ENCODE data around the gene SLC16A8.
A peak's percentile ranks its signal among the peaks of the same experiment; 100 is the strongest.

SLC16A8 gene

GRCh38 chr22:38111925-38112355, 28.0 kb upstream of the SLC16A8 start:
- no peak for DNase-seq (ENCODE audit: low spot score)

DNA sequence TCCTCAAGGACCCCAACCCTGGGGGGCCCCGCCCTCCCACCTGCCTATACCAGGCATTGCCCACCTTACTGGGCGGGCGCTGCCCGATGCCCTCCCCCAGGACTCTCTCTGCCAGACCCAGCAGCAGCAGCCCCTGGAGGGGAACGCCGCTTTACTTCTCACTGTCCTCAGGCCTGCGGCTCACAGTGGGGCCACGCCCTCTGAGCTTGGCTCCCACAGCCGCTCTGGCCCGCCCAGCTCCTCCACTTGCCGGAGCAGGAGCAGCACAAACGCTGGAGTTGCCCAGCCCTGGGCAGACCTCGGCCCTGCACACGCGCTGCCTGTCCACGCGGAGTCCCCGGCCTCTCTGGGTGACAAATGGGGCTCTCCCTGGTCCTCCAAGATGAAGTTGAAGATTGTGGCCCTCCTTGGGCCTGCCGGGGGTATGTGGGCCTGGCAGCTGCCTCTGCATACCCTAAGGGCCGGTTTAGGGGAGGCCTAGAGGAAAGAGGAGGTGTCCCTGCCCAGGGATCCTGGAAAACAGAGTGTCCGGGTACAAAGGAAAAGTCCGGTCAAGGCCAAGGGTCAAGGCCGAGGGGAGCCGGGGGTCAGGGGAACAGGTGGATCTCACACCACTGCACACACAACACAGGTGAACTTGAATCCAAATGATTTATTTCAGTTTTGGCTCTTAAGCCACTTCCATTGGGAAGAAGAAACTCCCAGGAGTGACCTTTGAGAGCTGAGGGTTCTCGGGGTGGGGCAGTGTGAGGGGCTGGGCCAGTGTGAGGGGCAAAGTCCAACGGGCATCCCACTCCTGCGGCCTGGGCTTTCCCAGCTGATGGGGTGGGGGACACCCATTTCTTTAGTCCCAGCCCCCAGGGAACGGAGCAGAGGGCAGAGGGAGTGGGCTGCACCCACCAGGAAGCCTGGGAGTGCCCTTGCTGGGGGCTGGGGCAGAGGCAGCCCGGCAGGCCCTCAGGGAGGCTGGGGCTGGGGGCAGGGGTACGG, 27.2 kb upstream of the SLC16A8 start:
- DNase-seq (ENCODE audit: low spot score), result peak; percentile 76

DNA sequence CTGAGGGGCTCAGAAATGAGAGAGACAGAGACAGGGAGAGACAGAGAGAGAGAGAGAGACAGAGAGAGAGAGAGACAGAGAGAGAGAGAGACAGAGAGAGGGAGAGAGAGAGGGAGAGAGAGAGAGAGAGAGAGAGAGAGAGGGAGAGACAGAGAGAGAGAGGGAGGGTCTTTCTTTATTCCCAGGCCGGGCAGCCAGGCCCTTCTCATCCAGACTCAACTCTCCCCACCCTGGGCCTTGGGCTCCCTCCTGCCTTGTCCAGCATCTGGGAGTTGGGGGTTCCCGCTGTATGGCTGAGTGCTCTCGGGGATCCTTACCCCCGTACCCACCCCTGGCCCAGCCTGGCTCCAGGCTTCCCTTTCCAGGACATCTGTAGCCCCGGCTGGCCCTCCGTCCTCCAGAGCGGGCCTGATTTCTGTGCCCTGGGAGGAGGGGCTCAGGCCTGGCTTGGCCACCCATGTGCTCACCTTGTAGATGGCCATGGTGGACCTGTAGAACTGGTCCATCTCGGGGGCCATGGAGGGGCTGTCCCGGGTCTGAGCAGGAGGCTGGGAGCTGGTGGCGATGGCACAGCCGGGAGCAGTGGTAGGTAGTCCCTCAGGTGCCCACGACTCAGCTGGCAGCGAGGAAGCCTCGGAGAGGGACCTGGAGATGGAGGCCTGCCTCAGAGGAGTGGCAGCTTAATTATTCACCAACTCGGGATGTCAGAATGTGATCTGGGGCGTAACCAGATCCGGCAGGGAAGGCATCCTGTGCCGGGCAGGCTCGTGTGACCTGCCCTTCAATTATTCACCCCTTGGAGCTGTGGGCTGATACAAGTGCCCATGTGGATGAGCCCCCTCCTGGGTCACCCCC, 26.3 kb upstream of the SLC16A8 start, which contains the start of gene BAIAP2L2:
Gene BAIAP2L2, minus strand, starts transcription at position 677 of the 855 bp plus-strand sequence. Its CDS starts 159 bp downstream, at position 518.
- DNase-seq (ENCODE audit: low spot score), result peak; percentile 84

DNA sequence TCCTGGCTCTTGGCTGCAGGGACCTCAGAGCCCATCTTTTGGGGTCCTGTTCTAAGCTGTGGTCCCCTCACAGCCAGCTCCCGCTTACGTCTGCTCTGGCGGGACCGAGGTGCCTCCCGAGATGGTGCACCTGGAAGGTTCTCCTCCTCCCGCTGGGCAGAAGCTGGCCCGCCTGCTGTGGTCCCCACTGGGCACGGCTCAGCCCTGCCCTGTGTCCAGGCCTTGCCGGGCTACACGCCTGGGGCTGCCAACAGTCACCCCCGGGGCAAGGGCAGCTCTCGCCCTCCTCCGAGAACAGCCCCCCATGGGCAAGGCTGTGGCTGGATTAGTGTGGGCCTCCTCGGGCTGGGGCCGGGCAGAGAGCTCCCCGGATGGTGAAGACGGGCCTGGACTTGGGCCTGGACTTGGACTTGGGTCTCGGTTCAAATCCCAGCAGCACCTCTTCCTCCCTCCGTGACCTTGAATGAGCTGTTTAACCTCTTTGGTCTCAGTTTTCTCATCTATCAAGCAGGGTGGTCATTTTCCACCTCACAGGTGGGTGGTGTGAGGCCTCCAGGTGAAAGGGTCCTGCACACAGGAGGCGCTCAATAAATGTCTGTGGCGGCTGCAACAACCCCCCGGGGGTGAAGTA, 25.5 kb upstream of the SLC16A8 start:
- DNase-seq (ENCODE audit: low spot score), result peak; percentile 20

- DNase-seq (ENCODE audit: low spot score), result peak; percentile 54
Observed at GRCh38 chr22:38108561-38109319, 24.8 kb upstream of the SLC16A8 start.

DNA sequence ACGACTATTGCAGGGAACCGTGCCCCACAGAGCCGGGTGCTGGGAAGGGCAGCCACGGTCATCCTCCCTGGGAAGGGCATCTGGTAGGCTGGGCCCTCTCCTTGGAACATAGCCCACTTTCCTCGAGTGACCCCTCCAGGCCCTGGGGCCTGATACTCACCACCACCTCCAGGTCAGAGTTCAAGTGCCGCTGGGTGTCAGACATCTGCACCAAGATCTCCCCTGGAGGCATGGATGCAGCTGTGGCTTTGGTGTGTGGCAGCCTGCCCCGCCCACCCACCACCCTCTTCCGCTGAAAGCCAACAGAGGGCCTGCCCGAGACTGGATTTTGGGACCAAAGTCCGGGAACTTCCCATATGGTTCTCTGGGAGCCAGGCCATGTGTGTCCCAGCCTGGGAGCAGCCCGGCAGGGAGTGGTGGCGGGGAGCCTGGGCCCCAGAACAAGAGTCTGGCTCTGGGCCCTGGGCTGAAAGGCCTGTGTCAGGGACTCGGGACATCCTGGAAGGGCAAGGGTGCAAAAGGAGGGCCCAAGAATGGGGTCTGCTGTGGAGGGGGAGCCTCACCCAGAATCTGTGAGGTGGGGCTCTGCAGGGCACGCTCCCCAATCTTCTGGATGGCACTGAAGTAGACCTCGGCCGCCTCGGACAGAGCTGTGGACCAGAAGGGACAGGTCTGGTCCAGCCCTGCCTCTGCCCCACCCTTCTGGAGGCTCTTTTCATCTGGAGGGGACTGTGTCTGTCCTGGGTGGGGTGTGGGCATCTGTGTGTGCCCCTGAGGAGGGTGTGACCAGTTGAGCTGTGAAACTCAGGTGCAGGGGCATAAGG, 23.9 kb upstream of the SLC16A8 start:
- peak; percentile 76 for DNase-seq (ENCODE audit: low spot score)

DNA sequence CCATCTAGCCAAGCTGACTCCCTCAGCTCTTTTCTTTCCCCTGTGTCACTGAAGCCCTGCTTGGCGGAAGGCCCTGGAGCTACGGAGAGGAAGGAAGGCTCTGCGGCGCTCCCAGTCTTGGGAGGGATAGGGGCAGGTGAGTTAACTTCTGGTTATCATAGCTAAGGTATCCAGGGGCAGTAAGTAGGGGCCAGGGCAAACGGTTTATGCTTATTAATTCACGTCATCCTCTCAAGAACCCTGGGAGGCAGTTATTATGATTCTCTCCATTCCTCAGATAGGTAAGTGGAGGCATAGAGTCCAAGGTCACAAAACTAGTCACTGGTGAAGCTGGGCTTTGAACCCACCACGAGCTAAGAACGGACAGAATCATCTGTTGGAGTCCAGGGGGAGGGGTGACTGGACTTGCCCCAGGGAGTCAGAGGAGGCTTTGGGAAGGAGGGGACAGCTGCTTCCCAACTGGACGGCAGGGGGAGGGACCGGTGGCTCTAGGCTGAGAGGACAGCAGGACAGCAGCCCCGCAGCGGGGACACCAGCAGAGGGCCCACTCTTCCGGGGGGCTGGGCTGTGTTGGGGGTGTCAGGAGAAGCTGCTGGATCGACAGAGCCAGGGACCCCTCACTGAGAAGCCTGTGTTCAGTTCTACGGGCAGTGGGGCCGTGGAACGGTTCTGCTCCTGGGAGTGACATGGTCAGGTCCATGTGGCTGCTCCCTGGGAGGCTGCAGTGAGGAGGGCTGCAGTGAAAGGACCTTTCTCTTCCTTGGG, 23.0 kb upstream of the SLC16A8 start:
- DNase-seq (ENCODE audit: low spot score), result no peak

GRCh38 chr22:38104084-38104483, 20.1 kb upstream of the SLC16A8 start:
- DNase-seq (ENCODE audit: low spot score), result no peak

GRCh38 chr22:38103641-38104040, 19.7 kb upstream of the SLC16A8 start:
- DNase-seq (ENCODE audit: low spot score), result no peak

GRCh38 chr22:38098410-38099249, 14.6 kb upstream of the SLC16A8 start:
- DNase-seq (ENCODE audit: low spot score), result no peak

GRCh38 chr22:38097557-38098409, 13.8 kb upstream of the SLC16A8 start:
- DNase-seq (ENCODE audit: low spot score), result no peak

DNA sequence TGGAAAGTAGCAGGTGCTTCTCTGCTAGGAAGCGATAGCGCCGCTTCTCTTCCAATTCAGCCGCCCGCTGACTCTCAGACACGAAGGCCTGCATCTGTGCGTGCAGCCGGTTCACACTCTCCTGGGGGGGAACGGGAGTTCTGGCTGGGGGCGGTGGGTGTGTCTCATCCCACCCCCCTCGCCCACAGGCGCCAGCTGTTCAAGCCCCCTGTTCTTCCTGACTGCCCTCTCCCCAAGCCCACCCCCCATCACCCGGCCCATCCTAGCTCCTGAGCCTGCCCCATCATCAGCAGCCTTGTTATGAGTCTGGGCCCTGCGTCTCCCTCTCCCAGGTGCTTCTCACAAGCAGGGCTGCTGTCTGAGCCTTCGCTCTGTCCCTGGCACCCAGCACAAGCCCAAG, 13.1 kb upstream of the SLC16A8 start:
- DNase-seq (ENCODE audit: low spot score), result no peak

DNA sequence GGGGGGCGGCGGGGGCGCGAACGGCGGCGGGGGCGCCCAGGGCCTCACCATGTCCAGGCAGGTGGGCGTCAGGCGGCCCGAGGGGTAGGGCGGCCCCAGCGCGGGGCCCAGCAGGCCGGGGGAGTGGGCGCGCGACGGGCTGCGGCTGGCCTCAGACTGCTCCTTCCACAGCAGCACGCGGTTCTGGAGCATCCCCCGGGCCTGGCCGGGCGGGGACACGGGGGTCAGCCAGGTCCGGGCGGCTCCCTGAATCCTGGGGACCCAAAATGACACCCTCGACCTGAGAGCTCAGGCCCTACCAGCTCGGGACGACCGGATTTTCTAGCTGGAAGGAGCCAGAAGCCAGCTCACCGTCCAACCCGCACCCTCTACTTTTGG, 5.5 kb upstream of the SLC16A8 start:
- DNase-seq (ENCODE audit: low spot score), result no peak

GRCh38 chr22:38088629-38089473, 4.9 kb upstream of the SLC16A8 start:
- DNase-seq (ENCODE audit: low spot score), result no peak

DNA sequence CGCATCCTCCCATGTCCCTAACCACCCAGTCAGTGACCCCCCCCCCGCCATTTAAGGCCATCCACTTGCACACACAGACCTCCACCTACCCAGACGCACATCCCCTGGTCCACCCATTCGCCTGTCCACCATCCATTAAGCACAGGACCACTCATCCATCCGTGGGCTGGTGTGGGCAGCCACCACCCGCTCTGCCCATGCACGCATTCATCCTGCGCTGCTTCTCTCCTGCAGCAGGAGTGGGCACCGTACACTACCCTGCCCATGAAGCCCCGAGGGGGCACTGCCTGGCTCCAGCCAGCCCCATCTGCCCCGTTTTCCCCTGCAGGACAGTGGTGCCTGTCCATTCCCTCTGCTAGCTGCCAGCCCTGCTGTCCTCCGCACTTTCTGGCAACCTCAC, 3.9 kb upstream of the SLC16A8 start:
- DNase-seq (ENCODE audit: low spot score), result no peak

GRCh38 chr22:38086942-38087341, 3.0 kb upstream of the SLC16A8 start:
- no peak for DNase-seq (ENCODE audit: low spot score)
